Rectal smooth muscle tissue (tissue), 1 donor: ENCODE results near the gene COG5.

Experiments
- H3K27ac ChIP-seq: one replicate; pipeline ENCODE4 v1.7.0; 2013; ENCODE audit warnings: low read depth, low read length, inconsistent platforms
- H3K27me3 ChIP-seq: one replicate; pipeline ENCODE4 v1.7.0; 2013; ENCODE audit warnings: low read length; ENCODE audit not compliant: control insufficient read depth, insufficient read depth
- H3K36me3 ChIP-seq: one replicate; pipeline ENCODE4 v1.7.0; 2013; ENCODE audit warnings: low read length; ENCODE audit not compliant: control insufficient read depth, insufficient read depth
- H3K4me1 ChIP-seq: one replicate; pipeline ENCODE4 v1.7.0; 2013; ENCODE audit warnings: low read length; ENCODE audit not compliant: control insufficient read depth, insufficient read depth
- H3K4me3 ChIP-seq: one replicate; pipeline ENCODE4 v1.7.0; 2013; ENCODE audit warnings: low read length
- H3K9ac ChIP-seq: one replicate; pipeline ENCODE4 v1.7.0; 2013; ENCODE audit warnings: low read length

Gene COG5

GRCh38 chr7:107390916-107391315 is 172.8 kb downstream of the COG5 start:
- Histone ChIP-seq H3K27me3 (no peaks in the 10 kb centered on the region), H3K9ac (no peak overlapping the region), H3K27ac (no peak overlapping the region), H3K4me3 (no peak overlapping the region), H3K4me1 (no peaks in the 10 kb centered on the region), H3K36me3 (no peaks in the 10 kb centered on the region)

GRCh38 chr7:107388604-107389003 is 175.1 kb downstream of the COG5 start:
- H3K9ac ChIP-seq = no peak overlapping the region
- no peaks in the 10 kb centered on the region for H3K27me3 ChIP-seq
- no peak overlapping the region for H3K4me3 ChIP-seq
- no peaks in the 10 kb centered on the region for H3K4me1 ChIP-seq
- no peaks in the 10 kb centered on the region for H3K36me3 ChIP-seq
- H3K27ac ChIP-seq = no peak overlapping the region

DNA sequence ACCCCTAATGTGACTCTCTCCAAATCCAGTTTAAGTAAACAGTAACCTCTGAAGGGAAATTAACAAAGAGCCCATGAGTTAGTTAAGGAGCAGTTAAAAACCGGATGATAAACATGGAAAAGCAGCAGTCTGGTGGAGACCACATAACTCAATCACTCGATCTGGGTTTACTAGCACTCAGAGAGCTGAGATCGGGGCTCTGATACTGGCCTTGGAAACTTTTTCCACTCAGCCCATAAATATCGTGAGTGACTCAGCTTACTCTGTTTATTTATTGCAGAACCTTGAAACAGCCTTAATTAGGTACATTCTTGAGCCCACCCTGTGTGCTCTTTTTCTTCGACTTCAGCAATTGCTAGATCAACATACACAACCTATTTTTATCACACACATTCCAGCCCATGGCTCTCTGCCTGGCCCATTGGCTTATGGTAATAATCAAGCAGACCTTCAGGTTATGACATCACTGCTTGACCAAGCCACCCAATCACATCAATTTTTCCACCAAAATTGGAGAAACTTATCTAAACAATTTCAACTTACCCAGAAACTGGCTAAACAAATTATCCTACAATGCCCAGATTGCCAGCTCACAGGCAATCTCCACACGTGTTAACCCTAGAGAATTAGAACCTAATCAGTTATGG is 176.0 kb downstream of the COG5 start:
- Histone ChIP-seq H3K36me3 (no peaks in the 10 kb centered on the region), H3K27ac (no peak overlapping the region), H3K4me3 (no peak overlapping the region), H3K27me3 (no peaks in the 10 kb centered on the region), H3K4me1 (no peaks in the 10 kb centered on the region), H3K9ac (no peak overlapping the region)

DNA sequence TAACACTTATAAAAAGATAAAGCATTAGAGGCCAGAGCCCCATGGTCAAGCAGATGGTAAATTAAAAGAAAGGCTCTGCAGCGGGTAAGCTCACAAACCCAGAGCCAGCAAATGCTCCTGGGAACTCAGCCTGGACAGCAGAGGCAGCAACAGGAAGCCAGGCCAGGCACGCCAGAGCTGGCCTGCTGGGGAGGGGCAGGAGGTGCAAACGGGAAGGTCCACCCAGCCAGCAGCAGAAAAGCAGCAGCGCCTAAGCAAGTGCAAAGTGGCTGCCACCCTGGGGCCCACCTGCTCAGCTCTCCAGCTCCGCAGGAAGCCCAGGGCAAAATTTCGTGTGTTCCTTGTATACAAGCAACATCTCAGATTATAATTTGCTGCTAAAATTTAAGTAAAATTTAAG is 176.6 kb downstream of the COG5 start:
- H3K27me3 ChIP-seq = no peaks in the 10 kb centered on the region
- no peak overlapping the region for H3K4me3 ChIP-seq
- no peaks in the 10 kb centered on the region for H3K36me3 ChIP-seq
- no peak overlapping the region for H3K27ac ChIP-seq
- H3K9ac ChIP-seq = no peak overlapping the region
- no peaks in the 10 kb centered on the region for H3K4me1 ChIP-seq

DNA sequence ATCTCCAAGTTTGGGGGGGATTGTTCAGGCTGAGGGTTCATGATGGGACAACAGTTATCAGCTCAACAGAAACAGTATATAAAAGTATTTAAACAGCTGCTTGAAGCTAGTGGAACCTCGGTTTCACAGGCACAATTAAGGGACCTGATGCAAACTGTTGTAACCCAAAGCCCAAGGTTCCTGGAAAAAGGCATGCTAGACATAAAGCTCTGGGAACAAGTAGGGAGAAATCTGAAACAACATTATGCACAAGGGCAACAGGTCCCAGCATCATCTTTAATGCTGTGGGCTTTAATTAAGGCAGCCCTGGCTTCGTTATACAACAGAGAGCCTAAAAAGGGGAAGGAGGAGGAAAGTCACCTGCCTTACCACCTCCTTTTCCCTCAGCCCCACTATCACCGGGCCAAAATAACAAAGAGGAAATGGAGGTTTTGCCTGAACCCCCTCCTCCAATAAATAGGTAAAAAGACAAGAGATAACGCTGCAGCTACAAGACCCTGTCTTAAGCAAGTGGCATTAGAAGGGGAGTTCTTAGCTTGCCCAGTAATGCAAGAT is 177.1 kb downstream of the COG5 start:
- Histone ChIP-seq H3K9ac (no peak overlapping the region), H3K27ac (no peak overlapping the region), H3K4me1 (no peaks in the 10 kb centered on the region)

GRCh38 chr7:107384025-107384424 is 179.7 kb downstream of the COG5 start:
- Histone ChIP-seq H3K27me3 (no peaks in the 10 kb centered on the region), H3K4me1 (no peaks in the 10 kb centered on the region), H3K4me3 (no peak overlapping the region), H3K36me3 (no peaks in the 10 kb centered on the region), H3K27ac (no peak overlapping the region), H3K9ac (no peak overlapping the region)

More for the DNA sequence above, 177.1 kb downstream of the COG5 start:
- Histone ChIP-seq H3K4me3 (no peak overlapping the region), H3K36me3 (no peaks in the 10 kb centered on the region), H3K27me3 (no peaks in the 10 kb centered on the region)

- H3K27ac ChIP-seq = no peak overlapping the region
- H3K36me3 ChIP-seq = no peaks in the 10 kb centered on the region
- no peaks in the 10 kb centered on the region for H3K4me1 ChIP-seq
- no peak overlapping the region for H3K9ac ChIP-seq
- no peak overlapping the region for H3K4me3 ChIP-seq
- H3K27me3 ChIP-seq = no peaks in the 10 kb centered on the region
Observed at GRCh38 chr7:107383203-107383602, 180.5 kb downstream of the COG5 start.

DNA sequence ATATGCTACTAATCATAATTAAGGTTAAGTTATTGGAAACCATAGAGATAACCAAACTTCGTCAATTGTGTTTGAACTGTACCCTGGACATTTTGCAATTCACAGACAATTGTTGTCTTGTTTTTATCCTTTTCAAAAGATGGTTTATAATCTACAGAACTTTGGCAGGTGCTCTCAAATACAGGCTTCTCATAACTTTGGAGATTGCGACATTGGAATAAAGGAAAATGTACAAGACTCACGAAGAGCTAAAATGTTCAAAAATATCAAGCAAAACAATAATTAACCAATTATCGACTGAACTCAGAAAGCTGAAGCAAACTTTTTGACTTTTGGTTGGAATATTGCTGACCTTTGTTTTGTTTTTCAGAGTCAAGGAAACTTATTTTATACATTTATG is 182.3 kb downstream of the COG5 start:
- no peak overlapping the region for H3K4me3 ChIP-seq
- H3K27me3 ChIP-seq = no peaks in the 10 kb centered on the region
- no peaks in the 10 kb centered on the region for H3K36me3 ChIP-seq
- no peak overlapping the region for H3K9ac ChIP-seq
- no peak overlapping the region for H3K27ac ChIP-seq
- no peaks in the 10 kb centered on the region for H3K4me1 ChIP-seq

- no peak overlapping the region for H3K9ac ChIP-seq
- no peaks in the 10 kb centered on the region for H3K27me3 ChIP-seq
- H3K27ac ChIP-seq = no peak overlapping the region
- no peaks in the 10 kb centered on the region for H3K4me1 ChIP-seq
- H3K4me3 ChIP-seq = no peak overlapping the region
- H3K36me3 ChIP-seq = no peaks in the 10 kb centered on the region
Observed at GRCh38 chr7:107373354-107373753, 190.4 kb downstream of the COG5 start.

- Histone ChIP-seq H3K4me3 (no peak overlapping the region), H3K9ac (no peak overlapping the region), H3K36me3 (no peaks in the 10 kb centered on the region), H3K4me1 (no peaks in the 10 kb centered on the region), H3K27ac (no peak overlapping the region), H3K27me3 (no peaks in the 10 kb centered on the region)
Observed at GRCh38 chr7:107372298-107372697, 191.4 kb downstream of the COG5 start.

- H3K36me3 ChIP-seq = no peaks in the 10 kb centered on the region
- H3K9ac ChIP-seq = no peak overlapping the region
- no peak overlapping the region for H3K4me3 ChIP-seq
- H3K27me3 ChIP-seq = no peaks in the 10 kb centered on the region
- no peak overlapping the region for H3K27ac ChIP-seq
- no peaks in the 10 kb centered on the region for H3K4me1 ChIP-seq
Observed at GRCh38 chr7:107370816-107371215, 192.9 kb downstream of the COG5 start.

DNA sequence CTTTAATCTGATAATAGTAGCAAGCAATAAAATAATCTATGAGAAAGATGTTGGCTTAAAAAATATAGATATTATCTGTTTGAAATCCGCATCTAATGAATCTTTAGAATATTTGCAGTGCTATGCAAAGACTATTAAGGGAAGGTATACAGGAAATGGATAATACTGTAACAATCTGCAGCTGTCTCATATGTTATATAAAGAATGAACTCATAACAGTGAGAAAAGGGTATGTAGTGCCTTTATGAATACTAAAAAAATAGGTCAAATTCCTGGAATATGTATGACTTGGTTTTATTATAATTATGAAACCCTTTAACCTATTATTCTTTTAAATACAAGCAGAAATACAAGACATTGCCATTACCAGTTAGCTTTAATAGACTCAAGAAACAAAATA is 198.9 kb downstream of the COG5 start:
- Histone ChIP-seq H3K36me3 (peaks cover 11% of the 10 kb centered on the region), H3K4me3 (no peak overlapping the region), H3K4me1 (no peaks in the 10 kb centered on the region), H3K27ac (no peak overlapping the region), H3K27me3 (no peaks in the 10 kb centered on the region), H3K9ac (no peak overlapping the region)
